Activated T-helper 1 cell treated with anti-CD3 and anti-CD28 coated beads, Interleukin-2, amount 50 U/mL, for 16 hours (primary cell): ENCODE results near the gene PALMD.

ENCODE experiments used
- DNase-seq, 2 donors: peaks; one replicate each; pipeline ENCODE4 v3.0.0-alpha.2; 2020; ENCODE audit warnings: low read depth in 1 of 2, low spot score in 1 of 2

The PALMD gene

DNA sequence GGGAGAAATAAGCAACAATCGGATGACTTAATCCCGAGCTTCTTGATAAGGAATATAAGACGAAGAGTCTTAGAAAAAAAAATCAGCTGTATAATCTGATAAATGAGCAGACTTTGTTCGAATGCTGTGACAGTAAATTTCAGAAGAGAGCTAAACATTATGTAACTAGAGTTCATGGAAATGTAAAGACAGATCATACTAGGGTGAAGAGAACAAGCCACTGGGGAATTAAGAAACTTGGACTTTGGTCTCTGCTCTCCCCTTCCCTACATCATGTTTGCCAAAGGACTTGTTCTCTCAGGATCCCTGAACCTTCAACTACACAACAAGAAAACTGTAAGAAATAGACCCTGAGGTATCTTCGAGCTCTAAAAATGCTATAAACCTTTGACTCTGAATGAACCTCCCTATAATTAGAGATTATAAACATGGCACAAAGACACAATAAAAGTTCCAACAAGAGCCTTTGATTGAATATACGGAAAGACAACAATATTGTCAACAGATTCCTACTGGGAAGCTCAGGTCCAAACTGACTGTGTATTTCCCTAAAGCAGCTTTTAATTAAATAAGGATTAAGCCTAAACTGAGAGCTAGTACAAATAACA, 93.0 kb downstream of the PALMD start:
- no peak for DNase-seq

- DNase-seq = no peak
These were observed 94.2 kb downstream of the PALMD start for GRCh38 chr1:99740141-99740540.
